ENCODE measurements around the gene RPS21. TPM values are rescaled to one million over a fixed set of nuclear protein-coding genes. Genes with fewer than 3 reads are reported as not detected.

Gene RPS21
- total RNA-seq, 2 donors from 2014 or later = 1,025 to 2,724 TPM

DNA sequence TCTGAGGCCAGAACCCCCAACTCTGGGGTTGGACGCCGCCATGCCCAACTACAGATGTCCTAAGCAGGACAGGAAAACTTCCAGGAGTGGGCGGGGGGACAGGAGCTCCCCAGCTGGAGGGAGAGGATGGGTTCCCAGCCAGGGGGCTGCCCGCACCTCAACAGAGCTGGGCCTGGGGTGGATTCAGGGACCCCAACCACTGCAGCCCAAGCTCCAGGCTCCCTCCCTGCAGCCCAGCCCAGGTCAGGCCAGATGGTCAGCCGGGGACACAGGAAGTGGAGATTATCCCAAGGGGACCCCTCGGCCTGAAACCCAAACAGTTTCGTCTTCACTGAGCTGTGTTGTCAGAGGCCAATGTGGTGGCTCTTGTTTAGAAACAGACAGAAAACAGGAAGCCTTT, 29.2 kb upstream of the RPS21 start:
- Histone ChIP-seq H3K4me3 (peak overlapping the region; percentile 69), H3K9me3 (no peaks in the 10 kb centered on the region), H3K27ac (peak overlapping the region; percentile 94 to 100), H3K36me3 (no peaks in the 10 kb centered on the region), H3K4me1 (ENCODE audit: control insufficient read depth in 1 of 2, low read depth in 2 of 2) (peaks cover 81 to 95% of the 10 kb centered on the region in 2 donors), H3K27me3 (replicated peaks; ENCODE audit: insufficient read depth) (no peaks in the 10 kb centered on the region)
- TF ChIP-seq CTCF (IDR thresholded peaks at IDR 0.05) = no peak
- ATAC-seq (ENCODE audit: insufficient number of reproducible peaks, low FRiP score, low read depth) (no peak), DNase-seq (ENCODE audit: low spot score) (no peak)

GRCh38 chr20:62358171-62359042, 28.5 kb upstream of the RPS21 start:
- ATAC-seq (ENCODE audit: insufficient number of reproducible peaks, low FRiP score, low read depth) (no peak), DNase-seq (ENCODE audit: low spot score) (no peak)
- peaks cover 82 to 95% of the 10 kb centered on the region in 2 donors for H3K4me1 ChIP-seq (ENCODE audit: control insufficient read depth in 1 of 2, low read depth in 2 of 2)
- peak overlapping the region; percentile 69 for H3K4me3 ChIP-seq
- H3K36me3 ChIP-seq = no peaks in the 10 kb centered on the region
- H3K9me3 ChIP-seq = no peaks in the 10 kb centered on the region
- TF ChIP-seq CTCF (IDR thresholded peaks at IDR 0.05) = no peak
- H3K27ac ChIP-seq = peak overlapping the region; percentile 94 to 100
- no peaks in the 10 kb centered on the region for H3K27me3 ChIP-seq (replicated peaks; ENCODE audit: insufficient read depth)

DNA sequence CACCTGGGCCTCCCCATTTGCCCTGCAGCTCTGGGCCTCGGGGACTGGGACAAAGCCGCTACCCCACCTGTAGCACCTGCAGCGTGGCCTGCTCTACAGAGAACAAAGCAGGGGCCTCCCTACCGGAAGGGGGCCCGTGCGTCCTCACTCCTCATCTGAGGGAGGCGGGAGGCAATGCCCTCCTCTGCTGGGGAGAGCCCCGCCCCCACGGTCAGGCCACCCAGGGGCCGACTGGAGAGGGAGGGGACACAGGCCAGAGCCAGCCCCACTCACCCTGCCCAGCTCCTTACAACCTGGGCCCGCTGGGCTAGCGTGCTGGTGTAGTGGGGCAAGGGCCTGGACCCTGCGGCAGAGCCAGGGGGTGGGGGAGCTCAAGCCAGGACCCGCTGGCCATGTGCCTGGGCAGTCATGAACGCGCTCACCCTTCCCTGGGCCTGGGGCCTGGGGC, 27.8 kb upstream of the RPS21 start:
- Histone ChIP-seq H3K27ac (peak overlapping the region; percentile 94 to 100), H3K9me3 (no peaks in the 10 kb centered on the region), H3K27me3 (replicated peaks; ENCODE audit: insufficient read depth) (no peaks in the 10 kb centered on the region), H3K4me3 (peak overlapping the region; percentile 12), H3K36me3 (no peaks in the 10 kb centered on the region), H3K4me1 (ENCODE audit: control insufficient read depth in 1 of 2, low read depth in 2 of 2) (peaks cover 82 to 95% of the 10 kb centered on the region in 2 donors)
- no peak for ATAC-seq (ENCODE audit: insufficient number of reproducible peaks, low FRiP score, low read depth)
- DNase-seq (ENCODE audit: low spot score) = no peak
- TF ChIP-seq CTCF (IDR thresholded peaks at IDR 0.05) = no peak

GRCh38 chr20:62359491-62360121, 27.3 kb upstream of the RPS21 start:
- H3K36me3 ChIP-seq = no peaks in the 10 kb centered on the region
- no peak for TF ChIP-seq CTCF (IDR thresholded peaks at IDR 0.05)
- no peaks in the 10 kb centered on the region for H3K9me3 ChIP-seq
- peaks cover 84 to 95% of the 10 kb centered on the region in 2 donors for H3K4me1 ChIP-seq (ENCODE audit: control insufficient read depth in 1 of 2, low read depth in 2 of 2)
- no peaks in the 10 kb centered on the region for H3K27me3 ChIP-seq (replicated peaks; ENCODE audit: insufficient read depth)
- peak overlapping the region; percentile 94 to 100 for H3K27ac ChIP-seq
- DNase-seq (ENCODE audit: low spot score) = no peak
- no peak for ATAC-seq (ENCODE audit: insufficient number of reproducible peaks, low FRiP score, low read depth)
- H3K4me3 ChIP-seq = peak overlapping the region; percentile 12

Data from thoracic aorta (tissue), 2 donors.